Measurements from ENCODE around the gene EFHC2.

- TF ChIP-seq CTCF (IDR thresholded peaks at IDR 0.05; ENCODE audit: insufficient read depth, low read depth, low read length) (no peak), EZH2 (IDR thresholded peaks at IDR 0.05; ENCODE audit: insufficient read depth, low read length) (no peak)
These were observed 111.4 kb downstream of the EFHC2 start for GRCh38 chrX:44232081-44232480.

All from astrocyte (in vitro differentiated cells and primary cell).